K562 (cell line): ENCODE measurements around the gene PPARG. TPM values are rescaled to one million over a fixed set of nuclear protein-coding genes. Genes with fewer than 3 reads are reported as not detected.

Experiments used
- BRD9 ChIP-seq: fragments of 450-650 bp; IDR thresholded peaks from 2 replicates; pipeline ENCODE4 v1.6.1; 2018; ENCODE audit warnings: low read depth; ENCODE audit not compliant: partially characterized antibody
- CEBPB ChIP-seq: fragments of 450-650 bp; IDR thresholded peaks from 2 replicates; pipeline ENCODE4 v1.6.1; 2016; ENCODE audit warnings: missing genetic modification characterization, missing compliant biosample characterization
- CTBP1 ChIP-seq: fragments of 450-650 bp; IDR thresholded peaks from 2 replicates; pipeline ENCODE4 v1.6.1; 2016; ENCODE audit warnings: borderline replicate concordance
- ESRRB ChIP-seq: fragments of 250-450 bp; sonication (Bioruptor Pico); IDR thresholded peaks from 2 replicates; pipeline ENCODE4 v1.5.0; 2020; ENCODE audit warnings: mild to moderate bottlenecking, moderate library complexity, borderline replicate concordance
- HMG20B ChIP-seq: fragments of 250-450 bp; sonication (Bioruptor Pico); IDR thresholded peaks from 2 replicates; pipeline ENCODE4 v1.5.0; 2021; ENCODE audit warnings: mild to moderate bottlenecking
- MAZ ChIP-seq, 2 experiments: fragments of 450-650 bp in 1 of 2; sonication (generic) in 1 of 2; formaldehyde crosslinking; IDR thresholded peaks in 1 of 2; conservative IDR thresholded peaks in 1 of 2; 2 replicates each; pipeline versions ENCODE4 v1.4.0 to v1.5.0; 2020; ENCODE audit warnings: mild to moderate bottlenecking in 1 of 2, missing genetic modification reagents in 1 of 2
- NR2F6 ChIP-seq: fragments of 450-650 bp; formaldehyde crosslinking; IDR thresholded peaks from 2 replicates; pipeline ENCODE4 v1.4.0; 2020; ENCODE audit warnings: mild to moderate bottlenecking
- RFX5 ChIP-seq: IDR thresholded peaks from 2 replicates; pipeline ENCODE4 v1.6.1; 2011; ENCODE audit warnings: low read depth, mild to moderate bottlenecking, improper control_type of control experiment, low read length
- ZNF133 ChIP-seq: fragments of 250-450 bp; sonication (Bioruptor Pico); IDR thresholded peaks from 2 replicates; pipeline ENCODE4 v1.4.0; 2020; ENCODE audit warnings: mild to moderate bottlenecking
- ZNF174 ChIP-seq: fragments of 250-450 bp; sonication (Bioruptor Pico); IDR thresholded peaks from 2 replicates; pipeline ENCODE4 v1.4.0; 2020; ENCODE audit warnings: mild to moderate bottlenecking
- polyA plus RNA-seq, 8 experiments: library from polyadenylated mRNA; depleted of rRNA in 4 of 8; stranded (reverse) in 5 of 8; unstranded in 3 of 8; fragments of >200 nt; fragmentation: Nextera tagmentation in 2 of 8; fragmentation: Illumina TruSeq in 1 of 8; extraction: Ambion mirVana in 2 of 8; extraction: Trizol in 1 of 8; gene quantifications; 2 replicates each; pipeline versions ENCODE4 v1.2.1 to v1.2.3, GENCODE V29; 2011 to 2014; ENCODE audit warnings: inconsistent platforms in 1 of 8, missing spikeins in 1 of 8
- total RNA-seq, 7 experiments: library from RNA; depleted of rRNA in 6 of 7; stranded (reverse); fragments of >200 nt in 6 of 7; fragmentation: Illumina TruSeq in 2 of 7; extraction: Trizol in 2 of 7; gene quantifications; 2 replicates each; pipeline versions ENCODE4 v1.2.1 to v1.2.3, GENCODE V29; 2011 to 2021; ENCODE audit warnings: low replicate concordance in 1 of 7
- TF ChIP-seq, protein P1 (sequence below), 2 experiments: fragments of 450-650 bp; IDR thresholded peaks; 2 replicates each; pipeline ENCODE4 v1.6.1; 2016; ENCODE audit warnings: mild to moderate bottlenecking in 2 of 2, borderline replicate concordance in 1 of 2, low read depth in 1 of 2, moderate library complexity in 1 of 2
- TF ChIP-seq, protein P2 (sequence below), 2 experiments: fragments of 450-650 bp; IDR thresholded peaks; 2 replicates each; pipeline ENCODE4 v1.6.1; 2016
- TF ChIP-seq, protein P3 (sequence below): sonication (generic); formaldehyde crosslinking; IDR thresholded peaks from 2 replicates; pipeline ENCODE4 v1.8.1; 2022; ENCODE audit warnings: missing genetic modification reagents
- TF ChIP-seq, protein P4 (sequence below): sonication (generic); formaldehyde crosslinking; IDR thresholded peaks from 2 replicates; pipeline ENCODE4 v1.8.0; 2022; ENCODE audit warnings: missing genetic modification reagents, mild to moderate bottlenecking, moderate library complexity, borderline replicate concordance
- TF ChIP-seq, protein P5 (sequence below): fragments of 450-650 bp; conservative IDR thresholded peaks from 2 replicates; pipeline ENCODE4 v1.6.1; 2016; ENCODE audit warnings: missing genetic modification characterization, low read depth, mild to moderate bottlenecking, missing compliant biosample characterization, moderate library complexity

Gene PPARG
- total and polyA plus RNA-seq, 9 of the 15 experiments (the other 6 are each of a cell fraction or from before 2014, with no cell fraction given) = not detected

DNA sequence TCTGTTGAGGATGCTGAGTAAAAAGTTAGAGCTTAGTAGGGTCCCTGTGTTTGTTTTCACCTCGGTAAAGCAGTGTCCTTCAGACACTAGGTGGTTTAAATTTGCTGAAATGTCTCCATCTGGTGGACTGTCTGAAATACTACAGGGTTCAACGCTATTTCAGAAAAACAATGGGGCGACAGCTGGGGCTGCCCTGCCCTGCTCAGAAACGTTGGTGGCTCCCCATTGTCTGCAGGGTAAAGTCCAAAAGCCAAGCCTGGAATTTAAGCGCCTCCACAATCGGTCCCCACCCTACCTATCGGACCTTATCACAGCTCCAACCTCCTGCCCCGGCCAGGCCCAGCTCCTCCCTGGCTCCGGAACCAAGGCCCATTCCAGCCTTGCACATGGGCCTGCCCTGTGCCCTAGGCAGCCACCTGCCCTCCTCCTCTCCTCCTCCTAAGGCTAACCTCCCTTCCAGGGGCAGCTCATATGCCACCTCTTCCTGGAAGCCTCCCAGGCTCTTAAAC, 191.1 kb downstream of the PPARG start (continued):
- TF ChIP-seq, protein P1, sequence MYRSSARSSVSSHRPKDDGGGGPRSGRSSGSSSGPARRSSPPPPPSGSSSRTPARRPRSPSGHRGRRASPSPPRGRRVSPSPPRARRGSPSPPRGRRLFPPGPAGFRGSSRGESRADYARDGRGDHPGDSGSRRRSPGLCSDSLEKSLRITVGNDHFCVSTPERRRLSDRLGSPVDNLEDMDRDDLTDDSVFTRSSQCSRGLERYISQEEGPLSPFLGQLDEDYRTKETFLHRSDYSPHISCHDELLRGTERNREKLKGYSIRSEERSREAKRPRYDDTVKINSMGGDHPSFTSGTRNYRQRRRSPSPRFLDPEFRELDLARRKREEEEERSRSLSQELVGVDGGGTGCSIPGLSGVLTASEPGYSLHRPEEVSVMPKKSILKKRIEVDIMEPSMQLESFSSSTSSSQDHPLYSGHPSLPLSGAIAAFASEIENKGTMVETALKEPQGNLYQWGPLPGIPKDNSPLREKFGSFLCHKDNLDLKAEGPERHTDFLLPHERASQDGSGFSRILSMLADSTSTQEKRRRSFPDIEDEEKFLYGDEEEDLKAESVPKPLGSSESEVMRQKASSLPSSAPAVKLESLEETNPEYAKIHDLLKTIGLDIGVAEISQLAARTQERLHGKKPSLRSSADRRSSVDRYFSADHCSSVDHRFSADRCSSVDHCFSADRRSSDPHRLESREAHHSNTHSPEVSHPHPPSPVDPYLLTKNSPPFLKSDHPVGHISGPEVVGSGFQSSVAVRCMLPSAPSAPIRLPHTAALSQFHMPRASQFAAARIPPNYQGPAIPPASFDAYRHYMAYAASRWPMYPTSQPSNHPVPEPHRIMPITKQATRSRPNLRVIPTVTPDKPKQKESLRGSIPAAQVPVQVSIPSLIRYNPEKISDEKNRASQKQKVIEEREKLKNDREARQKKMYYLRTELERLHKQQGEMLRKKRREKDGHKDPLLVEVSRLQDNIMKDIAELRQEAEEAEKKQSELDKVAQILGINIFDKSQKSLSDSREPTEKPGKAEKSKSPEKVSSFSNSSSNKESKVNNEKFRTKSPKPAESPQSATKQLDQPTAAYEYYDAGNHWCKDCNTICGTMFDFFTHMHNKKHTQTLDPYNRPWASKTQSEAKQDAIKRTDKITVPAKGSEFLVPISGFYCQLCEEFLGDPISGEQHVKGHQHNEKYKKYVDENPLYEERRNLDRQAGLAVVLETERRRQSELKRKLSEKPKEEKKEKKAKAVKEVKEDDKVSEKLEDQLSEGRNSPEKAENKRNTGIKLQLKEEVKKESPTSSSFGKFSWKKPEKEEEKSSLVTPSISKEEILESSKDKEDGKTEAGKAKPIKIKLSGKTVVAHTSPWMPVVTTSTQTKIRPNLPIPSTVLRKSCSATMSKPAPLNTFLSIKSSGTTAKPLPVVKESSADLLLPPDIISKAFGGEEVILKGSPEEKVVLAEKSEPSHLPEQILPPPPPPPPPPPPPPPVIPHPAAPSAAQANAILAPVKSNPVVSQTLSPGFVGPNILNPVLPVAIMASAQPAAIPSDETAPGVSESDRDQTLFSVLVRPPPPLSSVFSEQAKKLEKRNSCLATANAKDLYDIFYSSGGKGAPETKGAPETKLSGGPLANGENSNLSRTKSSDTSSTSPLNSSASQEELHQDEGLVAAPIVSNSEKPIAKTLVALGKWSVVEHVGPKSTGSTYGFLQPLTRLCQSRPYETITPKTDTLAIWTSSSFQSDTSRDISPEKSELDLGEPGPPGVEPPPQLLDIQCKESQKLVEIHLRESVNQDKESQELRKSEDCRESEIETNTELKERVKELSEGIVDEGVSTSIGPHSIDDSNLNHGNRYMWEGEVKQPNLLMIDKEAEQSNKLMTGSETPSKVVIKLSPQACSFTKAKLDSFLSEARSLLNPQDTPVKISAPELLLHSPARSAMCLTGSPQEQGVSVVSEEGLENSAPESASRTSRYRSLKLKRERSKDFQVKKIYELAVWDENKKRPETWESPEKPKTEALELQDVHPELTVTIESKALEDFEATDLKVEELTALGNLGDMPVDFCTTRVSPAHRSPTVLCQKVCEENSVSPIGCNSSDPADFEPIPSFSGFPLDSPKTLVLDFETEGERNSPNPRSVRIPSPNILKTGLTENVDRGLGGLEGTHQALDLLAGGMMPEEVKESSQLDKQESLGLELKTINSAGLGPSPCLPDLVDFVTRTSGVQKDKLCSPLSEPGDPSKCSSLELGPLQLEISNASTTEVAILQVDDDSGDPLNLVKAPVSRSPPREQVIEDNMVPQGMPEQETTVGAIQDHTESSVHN (IDR thresholded peaks at IDR 0.05; ENCODE audit: borderline replicate concordance in 1 of 2, low read depth in 1 of 2) = no peak
- TF ChIP-seq CEBPB (tag) (no peak), MAZ (CRISPR knock-in tag; conservative IDR thresholded peaks at IDR 0.05 in 1 of 2, IDR thresholded peaks at IDR 0.05 in 1 of 2) (0 out of 4 replicates have a peak, but pooled peaks of 1 of the 2 experiments have one; percentile 27), ZNF174 (CRISPR knock-in tag) (no peak), HMG20B (no peak), BRD9 (no peak), NR2F6 (CRISPR knock-in tag) (no peak), CTBP1 (no peak), ESRRB (CRISPR knock-in tag) (no peak), RFX5 (no peak), ZNF133 (CRISPR knock-in tag) (no peak)
- TF ChIP-seq, protein P2, sequence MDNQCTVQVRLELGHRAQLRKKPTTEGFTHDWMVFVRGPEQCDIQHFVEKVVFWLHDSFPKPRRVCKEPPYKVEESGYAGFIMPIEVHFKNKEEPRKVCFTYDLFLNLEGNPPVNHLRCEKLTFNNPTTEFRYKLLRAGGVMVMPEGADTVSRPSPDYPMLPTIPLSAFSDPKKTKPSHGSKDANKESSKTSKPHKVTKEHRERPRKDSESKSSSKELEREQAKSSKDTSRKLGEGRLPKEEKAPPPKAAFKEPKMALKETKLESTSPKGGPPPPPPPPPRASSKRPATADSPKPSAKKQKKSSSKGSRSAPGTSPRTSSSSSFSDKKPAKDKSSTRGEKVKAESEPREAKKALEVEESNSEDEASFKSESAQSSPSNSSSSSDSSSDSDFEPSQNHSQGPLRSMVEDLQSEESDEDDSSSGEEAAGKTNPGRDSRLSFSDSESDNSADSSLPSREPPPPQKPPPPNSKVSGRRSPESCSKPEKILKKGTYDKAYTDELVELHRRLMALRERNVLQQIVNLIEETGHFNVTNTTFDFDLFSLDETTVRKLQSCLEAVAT (IDR thresholded peaks at IDR 0.05) = no peak
- TF ChIP-seq, protein P3, sequence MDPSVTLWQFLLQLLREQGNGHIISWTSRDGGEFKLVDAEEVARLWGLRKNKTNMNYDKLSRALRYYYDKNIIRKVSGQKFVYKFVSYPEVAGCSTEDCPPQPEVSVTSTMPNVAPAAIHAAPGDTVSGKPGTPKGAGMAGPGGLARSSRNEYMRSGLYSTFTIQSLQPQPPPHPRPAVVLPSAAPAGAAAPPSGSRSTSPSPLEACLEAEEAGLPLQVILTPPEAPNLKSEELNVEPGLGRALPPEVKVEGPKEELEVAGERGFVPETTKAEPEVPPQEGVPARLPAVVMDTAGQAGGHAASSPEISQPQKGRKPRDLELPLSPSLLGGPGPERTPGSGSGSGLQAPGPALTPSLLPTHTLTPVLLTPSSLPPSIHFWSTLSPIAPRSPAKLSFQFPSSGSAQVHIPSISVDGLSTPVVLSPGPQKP (CRISPR knock-in tag) = no peak
- TF ChIP-seq, protein P4, sequence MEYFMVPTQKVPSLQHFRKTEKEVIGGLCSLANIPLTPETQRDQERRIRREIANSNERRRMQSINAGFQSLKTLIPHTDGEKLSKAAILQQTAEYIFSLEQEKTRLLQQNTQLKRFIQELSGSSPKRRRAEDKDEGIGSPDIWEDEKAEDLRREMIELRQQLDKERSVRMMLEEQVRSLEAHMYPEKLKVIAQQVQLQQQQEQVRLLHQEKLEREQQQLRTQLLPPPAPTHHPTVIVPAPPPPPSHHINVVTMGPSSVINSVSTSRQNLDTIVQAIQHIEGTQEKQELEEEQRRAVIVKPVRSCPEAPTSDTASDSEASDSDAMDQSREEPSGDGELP = peak; percentile 53; the same call in 1 of the 2 replicates
- TF ChIP-seq, protein P5, sequence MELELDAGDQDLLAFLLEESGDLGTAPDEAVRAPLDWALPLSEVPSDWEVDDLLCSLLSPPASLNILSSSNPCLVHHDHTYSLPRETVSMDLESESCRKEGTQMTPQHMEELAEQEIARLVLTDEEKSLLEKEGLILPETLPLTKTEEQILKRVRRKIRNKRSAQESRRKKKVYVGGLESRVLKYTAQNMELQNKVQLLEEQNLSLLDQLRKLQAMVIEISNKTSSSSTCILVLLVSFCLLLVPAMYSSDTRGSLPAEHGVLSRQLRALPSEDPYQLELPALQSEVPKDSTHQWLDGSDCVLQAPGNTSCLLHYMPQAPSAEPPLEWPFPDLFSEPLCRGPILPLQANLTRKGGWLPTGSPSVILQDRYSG (tag) = no peak
